ENCODE data around the gene NEFH.

NEFH gene

GRCh38 chr22:29491012-29491411, 11.0 kb downstream of the NEFH start:
- H3K4me3 ChIP-seq (ENCODE audit: low read length) = no peak overlapping the region
- no peak for TF ChIP-seq ZNF274 (IDR thresholded peaks at IDR 0.05; ENCODE audit: low read depth, low read length)

GRCh38 chr22:29493636-29494035, 13.6 kb downstream of the NEFH start:
- H3K4me3 ChIP-seq (ENCODE audit: low read length) = no peak overlapping the region
- no peak for TF ChIP-seq ZNF274 (IDR thresholded peaks at IDR 0.05; ENCODE audit: low read depth, low read length)

GRCh38 chr22:29499852-29500251, 19.8 kb downstream of the NEFH start:
- no peak for TF ChIP-seq ZNF274 (IDR thresholded peaks at IDR 0.05; ENCODE audit: low read depth, low read length)

GRCh38 chr22:29503811-29504372, 23.9 kb downstream of the NEFH start:
- no peak overlapping the region for H3K4me3 ChIP-seq (ENCODE audit: low read length)
- no peak for TF ChIP-seq ZNF274 (IDR thresholded peaks at IDR 0.05; ENCODE audit: low read depth, low read length)

More at GRCh38 chr22:29499852-29500251, 19.8 kb downstream of the NEFH start:
- H3K4me3 ChIP-seq (ENCODE audit: low read length) = no peak overlapping the region

GRCh38 chr22:29509298-29509697, 29.3 kb downstream of the NEFH start:
- H3K4me3 ChIP-seq (ENCODE audit: low read length) = no peak overlapping the region
- TF ChIP-seq ZNF274 (IDR thresholded peaks at IDR 0.05; ENCODE audit: low read depth, low read length) = no peak

- H3K4me3 ChIP-seq (ENCODE audit: low read length) = no peak overlapping the region
- no peak for TF ChIP-seq ZNF274 (IDR thresholded peaks at IDR 0.05; ENCODE audit: low read depth, low read length)
Observed at GRCh38 chr22:29509815-29510214, 29.8 kb downstream of the NEFH start.

GRCh38 chr22:29510542-29510941, 30.5 kb downstream of the NEFH start:
- no peak for TF ChIP-seq ZNF274 (IDR thresholded peaks at IDR 0.05; ENCODE audit: low read depth, low read length)
- no peak overlapping the region for H3K4me3 ChIP-seq (ENCODE audit: low read length)

- TF ChIP-seq ZNF274 (IDR thresholded peaks at IDR 0.05; ENCODE audit: low read depth, low read length) = no peak
- no peak overlapping the region for H3K4me3 ChIP-seq (ENCODE audit: low read length)
Observed at GRCh38 chr22:29511126-29511862, 31.3 kb downstream of the NEFH start.

- H3K4me3 ChIP-seq (ENCODE audit: low read length) = no peak overlapping the region
- no peak for TF ChIP-seq ZNF274 (IDR thresholded peaks at IDR 0.05; ENCODE audit: low read depth, low read length)
Observed at GRCh38 chr22:29512031-29512430, 32.0 kb downstream of the NEFH start.

- no peak overlapping the region for H3K4me3 ChIP-seq (ENCODE audit: low read length)
- no peak for TF ChIP-seq ZNF274 (IDR thresholded peaks at IDR 0.05; ENCODE audit: low read depth, low read length)
Observed at GRCh38 chr22:29517215-29517908, 37.3 kb downstream of the NEFH start.

GRCh38 chr22:29518427-29518826, 38.4 kb downstream of the NEFH start:
- TF ChIP-seq ZNF274 (IDR thresholded peaks at IDR 0.05; ENCODE audit: low read depth, low read length) = no peak
- no peak overlapping the region for H3K4me3 ChIP-seq (ENCODE audit: low read length)

GRCh38 chr22:29519996-29520395, 40.0 kb downstream of the NEFH start:
- TF ChIP-seq ZNF274 (IDR thresholded peaks at IDR 0.05; ENCODE audit: low read depth, low read length) = no peak

GRCh38 chr22:29520851-29521250, 40.8 kb downstream of the NEFH start:
- no peak for TF ChIP-seq ZNF274 (IDR thresholded peaks at IDR 0.05; ENCODE audit: low read depth, low read length)
- no peak overlapping the region for H3K4me3 ChIP-seq (ENCODE audit: low read length)

More at GRCh38 chr22:29519996-29520395, 40.0 kb downstream of the NEFH start:
- no peak overlapping the region for H3K4me3 ChIP-seq (ENCODE audit: low read length)

GRCh38 chr22:29521526-29521925, 41.5 kb downstream of the NEFH start:
- no peak overlapping the region for H3K4me3 ChIP-seq (ENCODE audit: low read length)
- no peak for TF ChIP-seq ZNF274 (IDR thresholded peaks at IDR 0.05; ENCODE audit: low read depth, low read length)

- TF ChIP-seq ZNF274 (IDR thresholded peaks at IDR 0.05; ENCODE audit: low read depth, low read length) = no peak
- no peak overlapping the region for H3K4me3 ChIP-seq (ENCODE audit: low read length)
Observed at GRCh38 chr22:29523761-29524160, 43.7 kb downstream of the NEFH start.
